ENCODE results near the gene ZMYND11. TPM values are rescaled to one million over a fixed set of nuclear protein-coding genes. Genes with fewer than 3 reads are reported as not detected.

The ZMYND11 gene
- total and polyA plus RNA-seq, 2 of the 13 experiments (the other 11 are each of a cell fraction or from before 2014, with no cell fraction given): 17.5 to 38.7 TPM

DNA sequence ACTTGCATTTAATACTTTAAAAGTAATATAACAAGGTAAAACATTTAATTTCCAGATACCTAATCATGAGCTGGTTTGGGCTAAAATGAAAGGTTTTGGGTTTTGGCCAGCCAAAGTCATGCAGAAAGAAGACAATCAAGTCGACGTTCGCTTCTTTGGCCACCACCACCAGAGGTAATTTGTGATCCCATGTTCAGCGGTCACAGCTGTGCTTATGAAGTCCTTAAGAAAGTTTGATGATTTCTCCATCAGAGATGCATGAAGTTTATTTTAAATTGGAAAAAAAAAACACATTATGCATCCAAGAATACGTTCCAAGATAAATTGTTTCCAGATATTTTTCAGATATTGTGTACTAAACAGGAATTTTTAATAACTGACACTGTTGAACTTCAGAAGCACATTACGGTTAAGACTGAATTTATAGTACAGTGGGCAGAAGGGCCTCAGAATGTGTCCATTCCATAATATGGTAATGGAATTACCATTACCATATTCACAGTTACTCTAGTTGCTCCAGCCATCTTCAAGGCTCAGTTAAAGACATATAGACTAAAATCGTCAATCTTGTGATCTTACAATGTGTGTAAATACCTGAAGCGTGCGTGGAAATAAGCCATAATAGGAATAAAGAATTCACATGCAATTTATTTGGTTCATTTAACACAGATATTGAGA lies 106.8 kb downstream of the ZMYND11 start:
- Histone ChIP-seq H3K4me3 (replicated peaks in 1 of 3; ENCODE audit: insufficient read depth in 1 of 3, low read depth in 2 of 3, low read length in 3 of 3) (no peak overlapping the region), H3K9ac (ENCODE audit: insufficient read depth, low read depth, low read length) (no peak overlapping the region), H3K27ac (ENCODE audit: extremely low read length, insufficient read depth, low read length) (no peak overlapping the region), H3K4me1 (ENCODE audit: insufficient read depth, low read length) (no peaks in the 10 kb centered on the region), H4K20me1 (ENCODE audit: insufficient read depth, low read length) (no peaks in the 10 kb centered on the region), H3K9me3 (ENCODE audit: low read length) (no peaks in the 10 kb centered on the region), H3K27me3 (ENCODE audit: control insufficient read depth in 1 of 2, insufficient read depth in 2 of 2, low read length in 2 of 2) (no peaks in the 10 kb centered on the region), H2AFZ (ENCODE audit: low read length) (no peak overlapping the region), H3K4me2 (ENCODE audit: low read depth, low read length) (no peak overlapping the region), H3K79me2 (ENCODE audit: insufficient read depth, low read length) (no peaks in the 10 kb centered on the region), H3K36me3 (replicated peaks in 1 of 2; ENCODE audit: control insufficient read depth in 1 of 2, insufficient read depth in 2 of 2, low read length in 2 of 2) (peaks cover 5 to 30% of the 10 kb centered on the region in 2 experiments)
- ATAC-seq (no peak), FAIRE-seq (no peak), DNase-seq (ENCODE audit: low spot score) (no peak)
- ChIA-PET CTCF (ENCODE audit: low intra/inter-chr PET ratio, low total read pairs) (no interaction called here), POLR2A (no interaction called here)
- TF ChIP-seq TBP (CRISPR knock-in tag; IDR thresholded peaks at IDR 0.05) (no peak), PHB2 (IDR thresholded peaks at IDR 0.05; ENCODE audit: partially characterized antibody) (no peak), NR0B2 (CRISPR knock-in tag; IDR thresholded peaks at IDR 0.05) (no peak), SOX6 (IDR thresholded peaks at IDR 0.05) (no peak), SOX6 (CRISPR knock-in tag; IDR thresholded peaks at IDR 0.05) (no peak), ERF (CRISPR knock-in tag; IDR thresholded peaks at IDR 0.05) (no peak), FOXA1 (IDR thresholded peaks at IDR 0.05) (no peak), FOXA1 (CRISPR knock-in tag; IDR thresholded peaks at IDR 0.05) (no peak), MATR3 (CRISPR knock-in tag; IDR thresholded peaks at IDR 0.05) (no peak), CCDC6 (CRISPR knock-in tag; IDR thresholded peaks at IDR 0.05) (no peak), TFDP1 (CRISPR knock-in tag; IDR thresholded peaks at IDR 0.05; ENCODE audit: borderline replicate concordance) (no peak), PPARG (CRISPR knock-in tag; conservative IDR thresholded peaks at IDR 0.05) (no peak), ONECUT2 (CRISPR knock-in tag; IDR thresholded peaks at IDR 0.05) (no peak)
- TF ChIP-seq, protein P1, sequence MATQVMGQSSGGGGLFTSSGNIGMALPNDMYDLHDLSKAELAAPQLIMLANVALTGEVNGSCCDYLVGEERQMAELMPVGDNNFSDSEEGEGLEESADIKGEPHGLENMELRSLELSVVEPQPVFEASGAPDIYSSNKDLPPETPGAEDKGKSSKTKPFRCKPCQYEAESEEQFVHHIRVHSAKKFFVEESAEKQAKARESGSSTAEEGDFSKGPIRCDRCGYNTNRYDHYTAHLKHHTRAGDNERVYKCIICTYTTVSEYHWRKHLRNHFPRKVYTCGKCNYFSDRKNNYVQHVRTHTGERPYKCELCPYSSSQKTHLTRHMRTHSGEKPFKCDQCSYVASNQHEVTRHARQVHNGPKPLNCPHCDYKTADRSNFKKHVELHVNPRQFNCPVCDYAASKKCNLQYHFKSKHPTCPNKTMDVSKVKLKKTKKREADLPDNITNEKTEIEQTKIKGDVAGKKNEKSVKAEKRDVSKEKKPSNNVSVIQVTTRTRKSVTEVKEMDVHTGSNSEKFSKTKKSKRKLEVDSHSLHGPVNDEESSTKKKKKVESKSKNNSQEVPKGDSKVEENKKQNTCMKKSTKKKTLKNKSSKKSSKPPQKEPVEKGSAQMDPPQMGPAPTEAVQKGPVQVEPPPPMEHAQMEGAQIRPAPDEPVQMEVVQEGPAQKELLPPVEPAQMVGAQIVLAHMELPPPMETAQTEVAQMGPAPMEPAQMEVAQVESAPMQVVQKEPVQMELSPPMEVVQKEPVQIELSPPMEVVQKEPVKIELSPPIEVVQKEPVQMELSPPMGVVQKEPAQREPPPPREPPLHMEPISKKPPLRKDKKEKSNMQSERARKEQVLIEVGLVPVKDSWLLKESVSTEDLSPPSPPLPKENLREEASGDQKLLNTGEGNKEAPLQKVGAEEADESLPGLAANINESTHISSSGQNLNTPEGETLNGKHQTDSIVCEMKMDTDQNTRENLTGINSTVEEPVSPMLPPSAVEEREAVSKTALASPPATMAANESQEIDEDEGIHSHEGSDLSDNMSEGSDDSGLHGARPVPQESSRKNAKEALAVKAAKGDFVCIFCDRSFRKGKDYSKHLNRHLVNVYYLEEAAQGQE (IDR thresholded peaks at IDR 0.05; ENCODE audit: borderline replicate concordance in 1 of 2, low read depth in 1 of 2, low read length in 2 of 2): no peak
- TF ChIP-seq, protein P2, sequence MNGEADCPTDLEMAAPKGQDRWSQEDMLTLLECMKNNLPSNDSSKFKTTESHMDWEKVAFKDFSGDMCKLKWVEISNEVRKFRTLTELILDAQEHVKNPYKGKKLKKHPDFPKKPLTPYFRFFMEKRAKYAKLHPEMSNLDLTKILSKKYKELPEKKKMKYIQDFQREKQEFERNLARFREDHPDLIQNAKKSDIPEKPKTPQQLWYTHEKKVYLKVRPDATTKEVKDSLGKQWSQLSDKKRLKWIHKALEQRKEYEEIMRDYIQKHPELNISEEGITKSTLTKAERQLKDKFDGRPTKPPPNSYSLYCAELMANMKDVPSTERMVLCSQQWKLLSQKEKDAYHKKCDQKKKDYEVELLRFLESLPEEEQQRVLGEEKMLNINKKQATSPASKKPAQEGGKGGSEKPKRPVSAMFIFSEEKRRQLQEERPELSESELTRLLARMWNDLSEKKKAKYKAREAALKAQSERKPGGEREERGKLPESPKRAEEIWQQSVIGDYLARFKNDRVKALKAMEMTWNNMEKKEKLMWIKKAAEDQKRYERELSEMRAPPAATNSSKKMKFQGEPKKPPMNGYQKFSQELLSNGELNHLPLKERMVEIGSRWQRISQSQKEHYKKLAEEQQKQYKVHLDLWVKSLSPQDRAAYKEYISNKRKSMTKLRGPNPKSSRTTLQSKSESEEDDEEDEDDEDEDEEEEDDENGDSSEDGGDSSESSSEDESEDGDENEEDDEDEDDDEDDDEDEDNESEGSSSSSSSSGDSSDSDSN (CRISPR knock-in tag; IDR thresholded peaks at IDR 0.05): no peak
- in situ Hi-C loops (cut with HindIII; ENCODE audit: extremely low pct_ligation_motif_present, low pct_unique_long_range_greater_than_20kb): no loop called here
- WGBS (ENCODE audit: low lambda C conversion rate): 85% methylated on average over 9 of the region's 9 CpGs
- intact Hi-C loops (cut with micrococcal nuclease; ENCODE audit: unreplicated experiment): no loop called here
- BruUV-seq (replicated peaks): no TSS peak

All from HepG2 (cell line).